Measurements from ENCODE around the gene DDX60.
"Not testable (repeated sequence)": the region's sequence is repeated elsewhere in the genome, so short reads cannot be mapped to it uniquely, and the experiment has no call there.

DDX60 gene

GRCh38 chr4:168293386-168293975 is 25.1 kb downstream of the DDX60 start:
- no peak for DNase-seq

GRCh38 chr4:168291242-168291641 is 27.3 kb downstream of the DDX60 start:
- DNase-seq, result no peak

- DNase-seq, result not testable (repeated sequence)
Observed at GRCh38 chr4:168285850-168286249, 32.7 kb downstream of the DDX60 start.

- DNase-seq, result no peak
Observed at GRCh38 chr4:168279556-168279955, 39.0 kb downstream of the DDX60 start.

GRCh38 chr4:168275836-168276235 is 42.7 kb downstream of the DDX60 start:
- no peak for DNase-seq

- no peak for DNase-seq
Observed at GRCh38 chr4:168274871-168275270, 43.7 kb downstream of the DDX60 start.

GRCh38 chr4:168273838-168274237 is 44.7 kb downstream of the DDX60 start:
- DNase-seq, result no peak

- DNase-seq, result no peak
Observed at GRCh38 chr4:168272488-168272887, 46.1 kb downstream of the DDX60 start.

GRCh38 chr4:168269896-168270295 is 48.7 kb downstream of the DDX60 start:
- no peak for DNase-seq

GRCh38 chr4:168265327-168265726 is 53.2 kb downstream of the DDX60 start:
- DNase-seq, result no peak

- no peak for DNase-seq
Observed at GRCh38 chr4:168264903-168265302, 53.6 kb downstream of the DDX60 start.

GRCh38 chr4:168263039-168263438 is 55.5 kb downstream of the DDX60 start:
- no peak for DNase-seq

- no peak for DNase-seq
Observed at GRCh38 chr4:168259096-168259495, 59.5 kb downstream of the DDX60 start.

GRCh38 chr4:168257768-168258167 is 60.8 kb downstream of the DDX60 start:
- no peak for DNase-seq

GRCh38 chr4:168248176-168248710 is 70.3 kb downstream of the DDX60 start:
- no peak for DNase-seq

- no peak for DNase-seq
Observed at GRCh38 chr4:168247603-168248002, 70.9 kb downstream of the DDX60 start.

- DNase-seq, result no peak
Observed at GRCh38 chr4:168241953-168242352, 76.6 kb downstream of the DDX60 start.

GRCh38 chr4:168240821-168241220 is 77.7 kb downstream of the DDX60 start:
- DNase-seq, result no peak

- no peak for DNase-seq
Observed at GRCh38 chr4:168221301-168221700, 97.3 kb downstream of the DDX60 start.

GRCh38 chr4:168220893-168221292 is 97.7 kb downstream of the DDX60 start:
- DNase-seq, result no peak

- no peak for DNase-seq
Observed at GRCh38 chr4:168218645-168219044, 99.9 kb downstream of the DDX60 start.

- not testable (repeated sequence) for DNase-seq
Observed at GRCh38 chr4:168213511-168213910, 105.0 kb downstream of the DDX60 start.

- DNase-seq, result no peak
Observed at GRCh38 chr4:168212656-168213055, 105.9 kb downstream of the DDX60 start.

GRCh38 chr4:168208957-168209614 is 109.5 kb downstream of the DDX60 start:
- DNase-seq, result no peak

All from CD4-positive, alpha-beta T cell treated with Interleukin-10 for 1 hour (primary cell).